Right cardiac atrium (tissue), 5 donors: Measurements from ENCODE around the gene HOXD13. TPM values are rescaled to one million over a fixed set of nuclear protein-coding genes. Genes with fewer than 3 reads are reported as not detected.
A peak's percentile ranks its signal among the peaks of the same experiment; 100 is the strongest.

Experiments used
- ATAC-seq, 2 donors: fragments of 200-7000 bp; cut with Tn5 transposase; one replicate each; pipeline versions ENCODE4 v1.8.0 to v1.9.1; 2020; ENCODE audit warnings: moderate library complexity in 2 of 2, mild to moderate bottlenecking in 1 of 2
- DNase-seq, 3 donors: peaks; one replicate each; pipeline ENCODE4 v3.0.0-alpha.2; 2020
- H3K27ac ChIP-seq: one replicate; pipeline ENCODE4 v1.5.1; 2013; ENCODE audit warnings: mild to moderate bottlenecking, low read length, control low read depth, moderate library complexity
- H3K27me3 ChIP-seq: one replicate; pipeline ENCODE4 v1.6.1; 2013; ENCODE audit not compliant: control insufficient read depth, insufficient read depth
- H3K4me1 ChIP-seq: one replicate; pipeline ENCODE4 v1.6.1; 2013; ENCODE audit warnings: low read length; ENCODE audit not compliant: control insufficient read depth, insufficient read depth
- H3K4me3 ChIP-seq: one replicate; pipeline ENCODE4 v1.5.1; 2013; ENCODE audit warnings: low read length, control low read depth
- H3K9me3 ChIP-seq: one replicate; pipeline ENCODE4 v1.6.1; 2013; ENCODE audit warnings: low read length; ENCODE audit not compliant: control insufficient read depth
- WGBS: extraction: QIAGEN DNeasy Blood & Tissue Kit; methylation state at CpG from one replicate; pipeline ENCODE4 v1.1.7; 2013; 5-methylcytosine and 5-hydroxymethylcytosine counted together
- intact Hi-C, 4 donors: fragments of 100-400 bp; cut with DNase I; formaldehyde crosslinking; loops; one replicate each; pipeline versions ENCODE4 v1.11.0 to v1.14.0; 2022 to 2023
- polyA plus RNA-seq: library from polyadenylated mRNA; stranded (reverse); fragments of 200-250 nt; gene quantifications from one replicate; pipeline ENCODE4 v1.2.3, GENCODE V29; 2013
- total RNA-seq, 4 donors: library from RNA; stranded (reverse); fragmentation: NEBNext Ultra II Directional; extraction: Animal tissue kit (Norgen Biotek cat#: 25700); gene quantifications; one replicate each; pipeline ENCODE4 v1.2.1, GENCODE V29; 2021
- donor health status: healthy with polysubstance abuse.
- donor health status: DM: no; HTN: yes; CAD: no.
- donor health status: DM: no; HTN: no; CAD: no.
- donor health status: DM: no; HTN: yes; CAD: no; lungs with severe emphysema.
- donor health status: DM: yes; HTN: yes; CAD: no.

Gene HOXD13
- total and polyA plus RNA-seq, 5 donors, result not detected

- H3K4me1 ChIP-seq, result peaks cover 9% of the 10 kb centered on the region
- H3K27me3 ChIP-seq, result peaks cover 7% of the 10 kb centered on the region
- WGBS, result 24% methylated on average over 6 of the region's 6 CpGs
- H3K27ac ChIP-seq, result no peak overlapping the region
- DNase-seq (no peak), ATAC-seq (no peak)
- no peaks in the 10 kb centered on the region for H3K9me3 ChIP-seq
- no peak overlapping the region for H3K4me3 ChIP-seq
- intact Hi-C loops, result loop anchor here in 3 of 4 donors (5.0 to 10.0 kb wide), 4 partner anchors 332 to 1022 kb away; no protein-coding TSS in a partner anchor
These were observed 33.2 kb downstream of the HOXD13 start for GRCh38 chr2:176125772-176126054.

DNA sequence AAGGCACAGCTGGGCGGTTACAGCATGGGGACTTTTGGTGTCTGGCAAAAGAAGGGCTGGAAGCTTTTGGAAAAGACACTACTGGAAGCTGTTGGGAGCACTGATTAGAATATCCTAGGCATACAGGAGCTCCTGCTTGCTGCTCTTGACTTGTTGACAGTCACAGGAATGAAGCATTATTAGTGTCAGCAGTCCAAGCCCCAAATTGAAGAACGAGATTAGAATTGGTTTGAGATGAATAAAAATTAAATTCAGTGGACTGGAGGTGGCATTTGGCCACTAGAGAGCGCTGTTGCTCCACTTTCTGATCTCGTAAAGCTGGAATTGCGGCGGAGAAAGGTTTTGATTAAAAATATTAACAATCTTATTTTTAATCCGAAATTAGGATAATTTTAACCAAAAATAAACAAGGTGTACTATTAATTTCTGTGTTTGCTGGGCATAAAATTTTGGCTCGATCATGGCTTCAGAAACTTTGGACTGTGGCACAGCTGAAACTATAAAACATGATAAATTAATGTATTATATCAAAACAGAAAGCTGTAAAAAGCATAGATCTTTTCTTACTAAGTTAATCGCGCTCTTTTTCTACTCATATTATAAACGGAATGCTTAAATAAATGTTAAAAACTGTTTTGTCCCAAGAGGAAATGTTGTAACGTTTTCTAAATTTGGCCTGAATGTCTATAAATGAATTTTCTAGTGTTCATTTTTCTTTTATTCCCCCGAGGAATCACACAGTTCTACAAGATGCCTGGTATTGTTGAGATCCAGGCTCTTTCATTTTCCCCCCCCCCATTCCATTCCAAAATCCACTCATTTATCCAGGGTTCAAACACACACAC, 34.6 kb downstream of the HOXD13 start:
- no peaks in the 10 kb centered on the region for H3K9me3 ChIP-seq
- intact Hi-C loops, result loop anchor here in 3 of 4 donors (5.0 to 10.0 kb wide), 4 partner anchors 330 to 1020 kb away; no protein-coding TSS in a partner anchor
- no peak for ATAC-seq
- 4% methylated on average over 13 of the region's 13 CpGs for WGBS
- peaks cover 9% of the 10 kb centered on the region for H3K4me1 ChIP-seq
- no peak overlapping the region for H3K4me3 ChIP-seq
- peaks cover 9% of the 10 kb centered on the region for H3K27me3 ChIP-seq
- peak in 2 of 3 donors; percentile 64 to 87 for DNase-seq
- no peak overlapping the region for H3K27ac ChIP-seq

DNA sequence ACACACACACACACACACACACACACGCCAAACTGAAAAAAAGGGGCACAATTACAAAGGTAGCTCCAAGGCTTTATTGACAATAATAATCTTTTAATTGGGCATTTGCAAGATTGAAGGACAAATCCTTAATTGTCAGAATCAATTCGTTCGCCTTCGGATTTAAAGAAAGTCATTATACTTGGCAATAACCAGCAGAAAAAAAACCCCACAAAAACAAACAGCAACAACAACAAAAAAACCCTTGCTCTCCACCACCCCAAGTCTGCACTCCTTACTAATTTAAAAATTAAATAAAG, 35.2 kb downstream of the HOXD13 start:
- intact Hi-C loops, result loop anchor here in 3 of 4 donors (5.0 to 10.0 kb wide), 4 partner anchors 330 to 1020 kb away; no protein-coding TSS in a partner anchor
- no peak for DNase-seq
- Histone ChIP-seq H3K9me3 (no peaks in the 10 kb centered on the region), H3K4me3 (no peak overlapping the region), H3K4me1 (peaks cover 8% of the 10 kb centered on the region), H3K27me3 (peaks cover 12% of the 10 kb centered on the region), H3K27ac (no peak overlapping the region)
- ATAC-seq, result no peak
- WGBS, result 24% methylated on average over 4 of the region's 4 CpGs

DNA sequence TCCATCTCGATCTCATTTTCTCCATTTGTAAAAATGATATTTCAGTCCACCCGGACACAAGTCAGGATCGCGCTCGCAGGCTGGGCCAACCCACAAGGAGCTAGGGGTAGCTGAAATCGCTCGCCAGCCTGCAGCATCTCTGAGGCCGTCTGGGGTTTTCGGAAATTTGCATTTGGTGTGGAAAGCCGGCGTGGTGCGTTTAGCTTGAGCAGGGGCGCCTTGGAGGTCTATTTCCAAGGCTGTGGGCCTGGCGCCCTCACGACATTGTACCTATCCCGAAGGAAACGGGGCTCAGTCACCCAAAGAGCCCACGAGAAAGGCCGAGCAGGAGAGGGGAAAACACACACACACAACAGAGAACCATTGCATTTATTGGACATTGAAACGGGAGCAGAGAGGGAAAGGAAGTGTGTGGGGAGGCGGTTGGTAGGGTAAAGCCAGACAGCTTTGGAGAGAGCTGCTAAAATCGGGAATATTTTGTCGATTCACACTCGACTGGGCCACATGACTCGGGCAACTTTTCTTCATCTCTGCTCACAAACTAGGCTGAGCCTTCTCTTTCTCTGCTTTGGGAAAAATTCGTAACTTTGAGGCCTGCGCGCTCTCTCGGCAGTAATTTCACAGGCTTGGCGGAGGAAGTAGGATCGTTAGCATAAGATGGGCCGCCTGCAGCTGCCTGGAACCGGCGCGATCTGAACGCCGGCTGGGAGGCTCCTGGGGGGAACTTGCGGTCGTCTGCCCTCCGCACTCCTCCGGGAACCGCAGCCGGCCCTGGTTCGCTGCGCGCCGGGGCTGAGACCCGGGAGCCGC, 35.9 kb downstream of the HOXD13 start:
- Histone ChIP-seq H3K27me3 (peaks cover 14% of the 10 kb centered on the region), H3K9me3 (no peaks in the 10 kb centered on the region), H3K4me1 (peaks cover 3% of the 10 kb centered on the region), H3K27ac (no peak overlapping the region), H3K4me3 (no peak overlapping the region)
- DNase-seq (no peak), ATAC-seq (no peak)
- 12% methylated on average over 49 of the region's 49 CpGs for WGBS
- intact Hi-C loops, result loop anchor here in 3 of 4 donors (5.0 to 10.0 kb wide), 4 partner anchors 329 to 1019 kb away; no protein-coding TSS in a partner anchor

GRCh38 chr2:176128982-176129796, 36.7 kb downstream of the HOXD13 start, which contains the start of gene HOXD8:
HOXD8 (plus strand) TSS chr2:176129705; CDS start chr2:176130367, 662 bp downstream.
- intact Hi-C loops, result loop anchor here in 3 of 4 donors (5.0 to 10.0 kb wide), 4 partner anchors 328 to 1018 kb away; no protein-coding TSS in a partner anchor
- WGBS, result 2% methylated on average over 64 of the region's 64 CpGs
- no peaks in the 10 kb centered on the region for H3K9me3 ChIP-seq
- H3K27me3 ChIP-seq, result peaks cover 14% of the 10 kb centered on the region
- peaks cover 3% of the 10 kb centered on the region for H3K4me1 ChIP-seq
- ATAC-seq (peak; percentile 34 to 43), DNase-seq (peak in 2 of 3 donors; percentile 62 to 75)
- peak within 1 kb of the TSS; percentile 55 for H3K4me3 ChIP-seq
- no peak within 1 kb of the TSS for H3K27ac ChIP-seq

- DNase-seq, result no peak
- Histone ChIP-seq H3K4me3 (peak overlapping the region; percentile 55), H3K9me3 (no peaks in the 10 kb centered on the region), H3K4me1 (peaks cover 3% of the 10 kb centered on the region), H3K27me3 (peaks cover 14% of the 10 kb centered on the region), H3K27ac (no peak overlapping the region)
- intact Hi-C loops, result loop anchor here (5.0 to 10.0 kb wide), 6 partner anchors 328 to 1018 kb away; no protein-coding TSS in a partner anchor
- ATAC-seq, result no peak
- 2% methylated on average over 43 of the region's 43 CpGs for WGBS
These were observed 37.3 kb downstream of the HOXD13 start for GRCh38 chr2:176129813-176130146.

GRCh38 chr2:176130147-176130956, 37.8 kb downstream of the HOXD13 start:
- peak in 1 of 3 donors; percentile 67 for DNase-seq
- Histone ChIP-seq H3K4me1 (peaks cover 3% of the 10 kb centered on the region), H3K9me3 (no peaks in the 10 kb centered on the region), H3K27ac (no peak overlapping the region), H3K4me3 (peak overlapping the region; percentile 55), H3K27me3 (peaks cover 16% of the 10 kb centered on the region)
- peak in 1 of 2 donors; percentile 37 for ATAC-seq
- WGBS, result under 1% methylated on average over 100 of the region's 100 CpGs
- intact Hi-C loops, result loop anchor here in 2 of 4 donors (10.0 kb wide), 2 partner anchors 1004 to 1014 kb away; no protein-coding TSS in a partner anchor

- no peak for ATAC-seq
- 11% methylated on average over 15 of the region's 15 CpGs for WGBS
- Histone ChIP-seq H3K9me3 (no peaks in the 10 kb centered on the region), H3K27me3 (peaks cover 14% of the 10 kb centered on the region), H3K4me1 (peaks cover 3% of the 10 kb centered on the region), H3K4me3 (peak overlapping the region; percentile 21), H3K27ac (no peak overlapping the region)
- intact Hi-C loops, result loop anchor here in 2 of 4 donors (10.0 kb wide), 2 partner anchors 1004 to 1014 kb away; no protein-coding TSS in a partner anchor
- DNase-seq, result no peak
These were observed 38.7 kb downstream of the HOXD13 start for GRCh38 chr2:176130957-176131847.

- H3K27ac ChIP-seq, result no peak overlapping the region
- DNase-seq (no peak), ATAC-seq (no peak)
- H3K4me3 ChIP-seq, result peak overlapping the region; percentile 43
- intact Hi-C loops, result loop anchor here in 2 of 4 donors (10.0 kb wide), 2 partner anchors 1003 to 1013 kb away; no protein-coding TSS in a partner anchor
- H3K27me3 ChIP-seq, result peaks cover 14% of the 10 kb centered on the region
- 24% methylated on average over 4 of the region's 4 CpGs for WGBS
- H3K4me1 ChIP-seq, result peaks cover 3% of the 10 kb centered on the region
- H3K9me3 ChIP-seq, result no peaks in the 10 kb centered on the region
These were observed 39.3 kb downstream of the HOXD13 start for GRCh38 chr2:176131848-176132158.
